ELF-1 (cell line): Measurements from ENCODE around the gene SAP30L.

Source experiments
- DNase-seq: peaks from one replicate; pipeline ENCODE4 v3.0.0-alpha.2; 2016; ENCODE audit warnings: low read depth, low spot score

Gene SAP30L

DNA sequence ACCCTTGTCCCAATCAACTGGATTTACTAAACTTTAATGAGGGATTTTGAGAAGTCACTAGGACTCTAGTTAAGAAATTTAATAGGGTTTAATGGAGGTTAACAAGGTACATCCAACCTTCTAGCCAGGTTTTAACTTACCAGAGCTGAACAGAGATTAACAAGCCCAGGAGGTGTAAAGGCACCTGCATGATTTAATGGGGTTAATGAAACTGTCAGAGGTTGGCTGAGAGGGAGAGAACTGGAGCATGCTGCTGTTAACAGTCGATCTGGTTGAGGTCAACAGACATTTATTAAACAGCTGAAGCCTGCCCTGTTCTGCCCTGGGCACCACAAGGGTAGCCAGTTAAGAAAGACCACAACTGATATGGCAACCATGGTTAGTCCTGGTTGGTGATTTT is 18.6 kb downstream of the SAP30L start:
- DNase-seq, result no peak

DNA sequence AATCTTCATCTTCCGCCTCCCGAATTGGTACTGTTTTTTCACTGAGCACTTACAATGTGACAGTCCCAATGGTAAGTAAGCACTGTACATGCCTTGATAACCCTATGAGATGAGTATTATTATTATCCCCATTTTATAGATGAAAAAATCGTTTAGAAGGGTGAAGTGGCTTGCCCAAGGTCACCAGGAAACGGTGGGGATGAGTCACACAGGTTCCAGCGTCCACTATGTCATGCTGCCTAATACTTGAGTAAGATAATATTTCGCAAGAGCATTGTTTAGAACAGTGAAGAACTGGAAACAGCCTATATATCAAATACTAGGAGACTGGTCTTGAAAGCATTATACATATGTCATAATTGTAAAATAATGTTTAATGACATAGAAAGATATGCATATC is 19.4 kb downstream of the SAP30L start:
- DNase-seq, result no peak

DNA sequence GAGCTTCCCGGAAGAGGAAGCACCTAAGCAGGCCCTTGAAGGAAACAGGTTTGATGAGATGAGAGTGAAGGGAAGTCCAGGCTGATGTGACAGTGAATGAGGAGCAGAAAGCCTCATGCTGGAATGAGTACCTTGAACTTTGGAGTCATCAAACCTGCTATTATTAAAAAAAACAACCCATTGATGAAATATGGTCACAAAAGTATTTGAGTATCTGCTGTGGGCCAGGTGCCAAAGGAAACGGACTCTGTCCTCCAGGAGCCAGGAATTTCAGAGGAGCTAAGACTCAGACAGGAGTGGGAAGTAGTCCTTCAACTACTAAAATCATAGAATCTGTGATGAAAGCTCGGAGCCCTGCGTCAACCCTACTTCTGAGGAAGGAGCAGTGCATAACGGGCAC is 20.4 kb downstream of the SAP30L start:
- no peak for DNase-seq

DNA sequence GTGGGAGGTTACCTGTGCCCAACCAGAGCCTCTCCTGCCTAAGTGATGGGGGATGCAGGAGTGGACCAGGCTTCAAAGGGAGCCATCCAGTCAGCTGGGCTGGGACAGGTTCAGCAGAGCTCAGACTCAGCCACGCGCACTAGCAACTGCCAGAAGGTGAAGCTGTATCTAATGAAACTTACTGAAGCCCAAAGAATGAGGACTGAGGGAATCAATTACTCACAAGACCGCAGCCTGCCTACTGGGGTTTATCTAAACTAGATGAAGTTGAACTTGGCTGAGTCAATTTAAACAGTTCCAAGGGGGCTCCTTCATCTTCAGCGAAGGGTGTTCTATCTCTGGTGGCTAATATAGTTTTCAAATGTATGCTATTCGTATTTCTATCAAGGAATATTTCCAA is 20.9 kb downstream of the SAP30L start:
- DNase-seq, result no peak

DNA sequence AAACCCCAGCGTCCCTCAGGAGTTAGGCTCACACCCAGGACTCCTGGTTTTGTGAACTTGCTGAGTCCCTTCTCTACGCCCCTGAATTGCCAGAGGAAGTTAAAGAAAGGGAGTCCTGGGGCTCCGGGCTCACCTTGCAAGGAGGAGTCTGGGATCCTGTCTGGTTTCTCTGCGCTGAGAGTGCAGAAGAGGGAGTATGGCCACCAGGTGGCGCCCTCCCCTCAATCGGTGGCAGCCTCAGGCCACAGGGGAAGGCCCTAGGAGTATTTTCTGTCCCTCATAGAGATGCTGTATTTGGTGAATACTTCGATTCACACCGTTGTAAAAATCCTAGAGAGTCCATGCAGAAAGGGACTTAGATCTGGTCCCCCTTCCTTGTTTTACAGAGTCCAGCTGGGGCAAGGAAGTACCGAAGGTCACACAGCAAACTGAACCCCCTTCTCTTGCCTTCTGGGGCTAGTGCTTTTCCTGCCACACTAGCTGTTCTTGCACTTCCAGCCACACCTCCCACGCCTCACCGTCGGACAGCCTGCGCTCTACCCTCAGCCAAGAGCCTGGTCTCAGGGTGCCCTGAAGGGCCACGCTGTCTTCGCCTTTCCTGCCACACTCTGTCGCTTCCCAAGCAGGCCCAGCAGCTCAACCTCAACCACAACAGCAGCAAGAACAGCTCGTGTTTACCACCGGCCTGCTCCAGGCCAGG is 22.0 kb downstream of the SAP30L start:
- DNase-seq, result peak; percentile 90

DNA sequence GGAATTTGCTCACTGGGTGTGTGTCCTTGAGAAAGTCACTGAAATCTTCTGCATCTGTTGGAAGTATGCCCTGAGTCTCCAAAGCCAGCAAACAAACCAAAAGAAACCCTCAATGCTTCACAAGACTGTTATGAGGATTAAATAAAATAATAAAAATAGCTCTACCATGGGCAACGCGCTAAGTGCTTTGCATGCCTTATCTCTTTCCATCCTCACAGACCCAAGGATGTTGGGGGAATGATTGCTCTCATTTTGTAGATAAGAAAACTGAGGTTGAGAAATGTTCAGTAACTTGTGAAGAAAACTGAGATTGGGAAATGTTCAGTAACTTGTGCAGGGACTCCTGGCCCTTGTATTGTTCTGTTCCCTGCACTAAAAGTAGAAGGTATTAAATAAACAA is 24.3 kb downstream of the SAP30L start:
- no peak for DNase-seq

DNA sequence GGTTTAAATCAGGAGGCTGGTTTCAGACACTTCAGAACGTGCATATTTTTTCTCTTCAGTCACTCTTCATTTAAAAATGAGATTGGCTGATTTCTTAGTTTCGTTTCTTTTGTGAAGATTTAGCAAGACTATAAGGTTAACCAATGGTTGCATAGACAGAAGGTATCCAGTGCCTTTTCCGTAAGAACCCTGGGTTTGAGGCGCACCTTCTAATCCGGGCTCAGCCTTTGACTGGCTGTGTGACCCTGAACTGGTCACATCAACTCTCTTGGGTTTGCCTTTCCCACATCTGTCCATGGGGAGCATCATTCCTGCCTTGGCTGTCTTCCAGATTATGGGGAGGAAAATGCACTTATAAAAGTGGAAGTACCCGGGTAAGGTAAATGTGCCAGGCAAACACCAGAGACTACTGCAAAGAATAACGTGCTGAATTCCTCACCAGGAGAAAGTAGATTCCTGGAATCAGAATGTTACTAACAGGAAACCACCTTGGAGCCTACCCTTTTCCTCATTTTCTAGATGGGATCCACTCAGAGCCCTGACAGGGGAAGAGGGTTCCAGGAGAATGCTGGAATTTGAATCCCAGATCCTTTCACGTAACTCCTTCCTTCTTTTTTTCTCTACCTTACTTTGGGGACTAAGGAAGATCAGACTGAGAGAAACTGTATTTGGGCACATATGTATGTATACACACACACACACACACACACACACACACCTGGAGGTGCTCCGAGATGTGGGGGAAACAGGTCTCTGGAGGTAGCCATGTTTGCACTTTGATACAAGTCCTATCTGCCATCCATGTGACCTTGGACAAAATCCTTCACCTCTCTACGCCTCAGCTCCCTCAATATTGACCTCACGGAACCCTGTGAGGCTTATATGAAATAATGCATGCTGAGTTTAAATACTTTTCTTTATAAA is 25.4 kb downstream of the SAP30L start:
- DNase-seq, result peak; percentile 36

DNA sequence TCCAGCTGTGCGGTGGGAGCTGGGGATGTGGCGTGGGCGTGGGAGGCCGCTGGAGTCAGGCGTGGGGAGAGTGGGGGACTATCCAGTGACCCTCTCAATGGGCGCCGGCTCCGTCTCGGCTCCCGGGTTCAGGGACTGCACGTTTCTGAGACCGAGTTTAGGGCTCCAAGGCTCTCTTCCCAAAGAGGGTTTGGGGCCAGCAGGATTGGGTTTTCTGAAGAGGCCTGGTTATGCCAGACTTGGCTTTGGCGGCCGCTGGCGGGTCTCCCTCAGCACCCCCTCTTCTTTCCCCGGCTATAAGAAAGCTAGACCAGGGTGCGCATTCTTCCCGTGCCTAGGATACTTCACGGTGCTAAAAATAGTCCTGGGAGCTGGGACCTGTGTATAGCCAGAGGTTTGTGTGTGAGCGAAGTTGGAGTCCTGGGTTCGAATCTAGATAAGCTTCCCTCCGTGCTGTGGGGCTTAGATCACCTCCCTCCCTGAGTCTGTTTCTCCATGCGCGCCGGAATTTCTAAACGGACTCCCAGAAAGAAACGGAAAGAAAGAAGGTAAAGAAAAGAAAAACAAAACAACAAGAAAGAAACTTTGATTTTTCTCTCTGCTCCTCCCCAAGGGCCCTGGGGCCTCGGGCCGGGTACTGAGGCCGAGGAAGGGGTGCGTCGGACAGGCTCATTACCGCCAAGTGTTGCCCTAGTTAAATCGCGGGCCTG is 27.2 kb downstream of the SAP30L start:
- DNase-seq, result peak; percentile 83

DNA sequence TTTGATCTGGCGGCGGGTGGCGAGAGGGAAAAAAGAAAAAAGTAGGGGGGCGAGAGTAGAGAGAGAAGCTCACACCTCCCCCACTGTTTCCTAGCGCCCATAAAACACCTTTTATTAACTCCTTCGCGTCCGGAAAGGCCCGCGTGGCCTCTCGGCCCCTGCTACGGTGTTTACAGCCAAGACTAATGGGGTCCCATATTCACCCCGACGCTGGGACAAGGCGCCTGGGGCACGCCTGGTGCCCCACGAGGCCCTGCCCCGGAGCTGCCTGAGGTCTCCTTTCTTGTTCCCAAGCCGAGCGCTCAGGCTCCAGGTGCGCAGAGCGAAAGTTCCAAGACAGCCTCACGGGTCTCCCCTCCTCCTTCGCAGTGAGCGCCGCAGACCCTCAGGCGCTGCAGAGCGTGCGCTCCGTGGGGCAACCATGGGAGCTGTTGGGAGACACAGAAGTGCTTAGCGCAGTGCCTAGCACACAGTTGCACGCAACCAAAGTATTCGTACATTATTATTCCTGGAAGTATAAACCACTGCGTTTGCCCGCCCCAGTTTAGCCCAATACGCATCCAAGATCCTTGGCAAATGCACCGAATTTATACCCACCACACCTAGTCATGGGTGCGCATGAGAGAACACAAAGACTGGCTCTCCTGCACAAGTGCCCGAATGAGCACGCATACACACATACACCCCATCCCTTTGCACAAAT is 27.9 kb downstream of the SAP30L start:
- DNase-seq, result peak; percentile 82

DNA sequence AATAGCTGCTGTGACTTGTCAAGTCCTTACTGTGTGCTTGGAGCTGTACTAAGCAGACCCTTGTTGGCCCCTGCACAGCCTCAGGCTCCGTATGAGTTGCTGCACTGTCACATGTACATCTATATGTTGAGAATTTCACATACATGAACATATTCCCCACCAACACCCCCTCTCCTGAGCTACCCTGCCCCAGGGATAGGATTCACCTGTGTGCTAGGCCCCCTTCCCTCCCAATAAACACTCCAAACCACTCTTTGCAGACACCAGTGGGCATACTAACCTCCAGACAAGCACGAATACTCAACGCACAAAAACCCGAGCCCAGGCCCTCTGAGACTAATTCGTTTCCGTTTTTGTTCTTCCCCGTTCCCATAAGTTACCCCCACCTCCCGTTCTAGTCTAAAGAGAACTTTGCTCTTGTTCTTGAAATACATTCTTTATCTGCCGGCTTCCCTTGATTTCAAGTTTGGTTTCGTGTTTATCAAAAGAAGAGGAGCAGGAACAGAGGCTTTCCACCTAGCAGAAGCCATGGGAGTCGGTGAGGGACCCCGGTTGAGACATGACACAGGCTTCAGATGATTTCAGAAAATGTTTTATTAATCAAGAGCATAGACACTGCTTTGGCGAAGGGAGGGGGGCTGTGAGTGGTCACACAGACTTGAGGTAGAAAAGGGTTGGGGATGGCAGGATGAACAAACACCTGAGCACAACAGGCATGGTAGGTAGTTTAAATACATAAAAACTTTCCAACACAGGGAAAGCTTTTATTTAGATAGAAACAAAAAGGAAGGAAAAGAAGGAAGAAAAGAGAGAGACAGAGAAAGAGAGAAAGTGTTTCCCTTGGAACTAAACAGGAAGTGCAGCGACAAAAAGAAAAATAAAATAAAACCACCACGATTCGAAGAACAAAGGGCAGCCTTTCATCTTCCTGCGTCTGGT is 28.9 kb downstream of the SAP30L start:
- peak; percentile 48 for DNase-seq

DNA sequence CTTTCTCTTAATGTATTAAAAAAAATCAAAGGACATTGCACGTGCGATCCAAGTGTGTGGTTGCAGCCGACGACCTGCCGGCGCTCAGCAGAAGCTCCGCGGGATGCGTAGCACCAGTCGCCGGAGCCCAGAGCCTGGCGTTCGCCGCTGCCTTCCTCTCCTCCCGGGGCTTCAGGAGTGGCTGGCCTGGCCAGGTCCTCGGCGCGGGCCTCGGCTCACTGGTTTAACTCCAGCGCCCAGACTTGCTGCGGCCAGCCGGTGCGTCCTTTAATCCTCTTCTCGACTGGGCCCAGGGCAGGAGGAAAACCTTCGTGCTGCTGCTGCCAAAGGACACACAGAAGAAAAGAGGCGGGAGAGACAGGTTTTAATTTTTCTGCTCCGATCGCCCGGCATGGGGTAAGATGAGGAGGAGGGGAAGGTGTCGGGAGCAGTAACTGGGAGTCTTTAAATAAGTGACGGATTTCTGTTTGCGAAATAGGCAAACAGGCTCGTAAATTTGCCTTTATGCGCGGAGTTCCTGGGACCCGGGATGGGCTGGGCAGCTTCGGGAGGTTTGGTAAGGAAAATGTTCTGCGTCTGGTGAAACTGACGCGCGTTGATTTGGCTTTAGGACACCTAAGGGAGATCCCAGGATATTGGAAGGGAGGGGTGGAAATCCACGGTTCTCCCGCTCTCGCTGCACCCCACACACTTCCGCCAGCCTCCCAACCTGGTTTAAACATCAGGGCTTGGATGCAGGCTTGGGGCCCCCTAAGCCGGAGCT is 30.0 kb downstream of the SAP30L start:
- peak; percentile 62 for DNase-seq

DNA sequence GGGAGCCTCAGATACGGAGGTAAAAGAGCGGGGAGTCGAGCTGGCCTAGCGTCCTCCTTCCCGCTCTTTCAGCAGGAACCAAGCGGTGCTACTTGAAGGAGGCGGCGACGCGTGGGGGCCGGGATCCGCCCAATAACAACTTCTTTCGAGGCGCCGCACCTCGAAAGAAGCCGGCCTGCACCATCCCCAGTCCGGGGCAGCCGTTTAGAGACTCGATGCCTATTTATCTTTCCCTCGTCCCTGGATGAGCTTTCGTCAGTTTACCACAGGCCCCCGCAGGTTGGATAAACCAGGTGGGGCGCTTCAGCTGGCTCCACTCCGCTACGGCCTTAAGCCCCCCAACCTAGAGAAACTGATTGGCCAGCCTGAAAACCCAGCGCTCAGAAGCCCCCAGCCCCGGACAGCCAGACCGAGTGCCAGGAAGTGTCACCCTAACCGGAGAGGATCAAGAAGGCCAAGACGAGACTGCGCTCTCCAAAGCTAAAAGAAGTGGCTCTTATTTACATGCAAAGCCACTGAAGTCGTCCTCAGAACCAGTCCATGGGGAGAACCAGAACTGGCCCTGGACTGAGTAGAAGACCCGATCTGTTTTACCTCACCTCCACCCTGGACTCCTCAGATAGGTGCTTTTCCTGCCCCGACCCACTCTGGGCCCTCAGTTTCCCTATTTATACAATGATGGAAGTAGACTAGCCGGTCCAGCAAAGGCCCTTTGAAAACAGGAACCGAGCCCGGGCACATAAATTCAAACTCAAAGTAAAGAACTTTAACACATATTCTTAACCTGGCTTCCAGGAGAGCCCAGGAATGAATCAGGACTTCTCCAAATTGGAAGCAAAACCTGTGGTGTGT is 30.8 kb downstream of the SAP30L start:
- DNase-seq, result peak; percentile 43

DNA sequence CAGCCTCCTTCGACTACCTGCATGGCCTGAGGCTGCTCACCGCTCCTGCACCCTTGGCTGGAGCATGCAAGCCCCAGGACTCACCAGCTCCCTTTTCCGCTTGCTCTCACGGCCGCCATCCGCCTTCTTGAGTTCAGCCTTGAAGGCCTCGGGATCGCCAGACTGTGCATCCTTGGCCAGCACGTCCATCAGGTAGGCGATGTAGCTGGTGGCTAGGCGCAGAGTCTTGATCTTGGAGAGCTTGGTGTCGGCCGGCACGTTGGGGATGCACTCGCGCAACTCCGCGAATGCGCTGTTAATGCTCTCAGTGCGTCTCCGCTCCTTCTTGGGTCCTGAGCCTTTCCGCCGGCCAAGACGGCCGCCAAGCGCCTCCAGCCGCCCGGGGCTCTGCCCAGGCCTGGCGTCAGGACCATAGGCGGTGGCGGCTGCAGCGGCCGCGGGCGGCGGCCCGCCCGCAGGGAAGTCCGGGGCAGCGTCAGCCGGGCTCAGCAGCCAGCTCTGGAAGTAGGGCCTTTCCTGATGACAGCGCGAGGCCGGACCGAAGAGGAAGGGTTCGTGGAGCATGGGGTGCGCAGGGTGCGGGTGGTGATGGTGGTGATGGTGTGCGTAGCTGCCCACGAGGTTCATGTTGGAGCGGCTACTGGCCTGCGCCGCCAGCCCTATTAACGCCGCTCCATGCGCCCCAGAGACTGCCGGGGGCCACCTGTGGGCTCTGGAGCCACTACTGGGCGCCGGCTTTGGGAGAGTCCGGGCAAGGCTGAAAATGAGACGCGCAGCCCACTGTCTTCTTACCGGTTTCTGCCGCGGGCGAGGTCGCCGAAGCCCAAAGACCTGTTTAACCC is 31.8 kb downstream of the SAP30L start:
- no peak for DNase-seq

DNA sequence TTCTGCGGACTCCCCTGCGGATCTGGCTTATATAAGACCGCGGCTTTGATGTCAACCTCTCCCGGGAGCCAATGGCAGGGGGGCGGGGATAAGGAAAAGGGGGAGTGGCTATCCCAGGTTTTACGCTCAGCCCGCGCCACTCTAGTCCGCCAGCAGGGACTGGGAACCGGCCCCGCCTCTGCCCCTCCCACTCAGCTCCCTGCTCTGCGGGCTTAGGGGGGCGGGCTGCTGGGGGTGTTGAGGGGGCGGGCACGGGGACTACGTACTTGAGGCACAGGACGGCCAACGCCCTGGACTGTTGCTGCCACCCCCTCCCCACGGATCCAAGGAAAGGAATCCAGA is 32.4 kb downstream of the SAP30L start, which contains the start of gene HAND1:
HAND1 (minus strand) TSS at position 4 of the 342 bp plus-strand sequence. CDS start 219 bp downstream, outside the sequence.
- peak; percentile 98 for DNase-seq

DNA sequence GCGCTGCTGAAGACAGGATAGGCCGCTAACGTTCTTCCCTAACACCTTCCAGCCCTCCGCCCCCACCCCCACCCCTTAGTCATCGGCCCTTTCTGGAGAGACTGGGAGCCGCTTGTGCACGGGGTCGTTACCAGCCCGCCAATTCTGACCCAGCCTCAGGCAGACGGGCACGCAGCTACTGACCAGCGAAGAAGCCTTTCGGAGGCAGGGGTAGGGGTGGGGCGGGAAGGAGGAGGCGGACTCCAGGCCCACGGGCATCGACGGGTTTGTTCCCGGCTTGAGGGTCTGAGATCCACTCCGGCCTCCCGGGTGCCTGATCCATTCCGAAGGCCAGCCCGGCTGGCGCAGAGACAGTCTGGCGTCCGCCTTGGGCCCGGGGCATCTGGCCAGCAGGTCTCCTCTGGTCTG is 33.0 kb downstream of the SAP30L start:
- DNase-seq, result peak; percentile 87

DNA sequence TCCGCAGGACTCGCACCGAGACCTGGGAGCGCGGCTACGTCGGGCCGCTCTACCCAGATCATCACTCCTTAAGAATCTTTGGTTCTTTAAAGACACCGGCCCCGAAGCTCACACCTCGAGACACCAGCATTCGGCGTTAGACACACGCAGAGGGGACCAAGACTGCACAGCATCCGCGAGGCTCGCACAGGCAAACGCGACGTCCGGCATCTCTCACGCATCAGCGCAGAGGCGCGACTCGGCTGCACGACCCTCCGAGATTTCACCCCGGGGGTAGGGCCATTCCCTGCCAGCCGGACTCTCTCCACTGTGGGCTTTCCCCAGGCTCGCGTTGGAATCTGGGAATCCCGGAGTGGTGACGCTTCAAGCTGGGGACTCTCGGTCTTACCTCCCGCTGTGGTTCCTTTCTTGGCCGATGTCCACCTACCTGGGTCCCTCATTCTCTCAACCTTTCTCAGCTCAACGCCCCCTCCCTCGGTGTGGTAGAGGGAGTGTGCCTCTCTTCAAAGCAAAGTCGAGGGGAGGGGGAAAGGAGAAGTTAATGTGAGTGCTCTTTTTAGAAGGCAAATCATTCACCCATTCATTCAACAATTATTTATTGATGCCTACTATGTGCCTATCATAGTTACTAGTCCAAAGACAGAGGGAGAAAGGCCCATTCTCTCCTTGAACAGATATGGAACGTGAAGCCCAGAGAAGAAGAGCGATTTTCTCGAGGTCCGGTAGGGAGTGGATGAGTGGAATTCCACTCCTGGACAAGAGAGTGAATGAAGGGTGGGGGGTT is 33.6 kb downstream of the SAP30L start:
- DNase-seq, result no peak
